Epithelial cell of esophagus (primary cell): ENCODE data around the gene SAYSD1.

ENCODE experiments used
- DNase-seq: peaks from one replicate; pipeline ENCODE4 v3.0.0; 2010; ENCODE audit warnings: low read depth
- H3K4me3 ChIP-seq: 2 replicates; pipeline ENCODE4 v1.5.1; 2011; ENCODE audit warnings: mild to moderate bottlenecking, low read length, control low read depth
- CTCF ChIP-seq: IDR thresholded peaks from 2 replicates; pipeline ENCODE4 v1.5.1; 2011; ENCODE audit warnings: low read depth, mild to moderate bottlenecking, low read length, control low read depth, inconsistent platforms; ENCODE audit not compliant: insufficient read depth; ENCODE audit errors: missing control alignments

SAYSD1 gene

GRCh38 chr6:39079197-39080125 lies 35.5 kb downstream of the SAYSD1 start:
- H3K4me3 ChIP-seq = no peak overlapping the region
- no peak for DNase-seq
- no peak for TF ChIP-seq CTCF

- TF ChIP-seq CTCF = no peak
- DNase-seq = no peak
- no peak overlapping the region for H3K4me3 ChIP-seq
These were observed 36.3 kb downstream of the SAYSD1 start for GRCh38 chr6:39078695-39079094.

GRCh38 chr6:39077882-39078594 lies 36.9 kb downstream of the SAYSD1 start:
- no peak for TF ChIP-seq CTCF
- H3K4me3 ChIP-seq = no peak overlapping the region
- no peak for DNase-seq

- TF ChIP-seq CTCF = no peak
- no peak overlapping the region for H3K4me3 ChIP-seq
- DNase-seq = no peak
These were observed 38.1 kb downstream of the SAYSD1 start for GRCh38 chr6:39076623-39077535.

- no peak overlapping the region for H3K4me3 ChIP-seq
- TF ChIP-seq CTCF = no peak
- no peak for DNase-seq
These were observed 39.0 kb downstream of the SAYSD1 start for GRCh38 chr6:39075807-39076622.
